GM23338 (cell line): Measurements from ENCODE around the gene JAG1. TPM values are rescaled to one million over a fixed set of nuclear protein-coding genes. Genes with fewer than 3 reads are reported as not detected.

Experiments
- ATAC-seq: fragments of 200-7000 bp; cut with Tn5 transposase; 3 replicates; pipeline ENCODE4 v1.9.1; 2020
- DNase-seq: peaks from one replicate; pipeline ENCODE4 v3.0.0-alpha.2; 2015; ENCODE audit warnings: low spot score
- H2AFZ ChIP-seq: fragments of 200-600 bp; sonication (generic); 2 replicates; pipeline ENCODE4 v1.8.0; 2016; ENCODE audit warnings: antibody characterized with exemption, mild to moderate bottlenecking, moderate library complexity
- H3F3A ChIP-seq: fragments of 200-600 bp; sonication (generic); replicated peaks from 2 replicates; pipeline ENCODE4 v1.8.0; 2017; ENCODE audit warnings: antibody characterized with exemption, mixed run types, low read depth
- H3K27ac ChIP-seq: fragments of 200-600 bp; sonication (generic); 2 replicates; pipeline ENCODE4 v1.6.1; 2016; ENCODE audit warnings: low read depth
- H3K27me3 ChIP-seq: fragments of 200-600 bp; sonication (generic); 2 replicates; pipeline ENCODE4 v1.8.0; 2016; ENCODE audit warnings: mild to moderate bottlenecking, mixed run types, moderate library complexity; ENCODE audit not compliant: insufficient read depth
- H3K36me3 ChIP-seq: fragments of 200-600 bp; sonication (generic); 2 replicates; pipeline ENCODE4 v1.8.0; 2016; ENCODE audit warnings: mild to moderate bottlenecking; ENCODE audit not compliant: insufficient read depth
- H3K4me1 ChIP-seq: fragments of 200-600 bp; sonication (generic); 2 replicates; pipeline ENCODE4 v1.8.0; 2016; ENCODE audit warnings: mild to moderate bottlenecking, moderate library complexity; ENCODE audit not compliant: insufficient read depth
- H3K4me2 ChIP-seq: fragments of 200-600 bp; sonication (generic); 2 replicates; pipeline ENCODE4 v1.7.1; 2017; ENCODE audit warnings: mixed run types
- H3K4me3 ChIP-seq: fragments of 200-600 bp; sonication (generic); 2 replicates; pipeline ENCODE4 v1.6.1; 2016; ENCODE audit warnings: mixed run types
- H3K79me2 ChIP-seq: fragments of 200-600 bp; sonication (generic); replicated peaks from 2 replicates; pipeline ENCODE4 v1.8.0; 2017; ENCODE audit warnings: mild to moderate bottlenecking; ENCODE audit not compliant: insufficient read depth
- H3K9me2 ChIP-seq: fragments of 200-600 bp; sonication (generic); 2 replicates; pipeline ENCODE4 v1.8.0; 2017; ENCODE audit not compliant: insufficient read depth
- H4K20me1 ChIP-seq: fragments of 200-600 bp; sonication (generic); replicated peaks from 2 replicates; pipeline ENCODE4 v1.8.0; 2017; ENCODE audit warnings: mild to moderate bottlenecking; ENCODE audit not compliant: insufficient read depth
- H3K27ac Mint-ChIP-seq: 2 replicates; pipeline ENCODE4 v1.8.0; 2020; ENCODE audit warnings: inconsistent platforms, mild to moderate bottlenecking, moderate library complexity, mixed read lengths
- H3K27me3 Mint-ChIP-seq: 3 replicates; pipeline ENCODE4 v1.8.0; 2022; ENCODE audit warnings: low read depth, mild to moderate bottlenecking, moderate library complexity, mixed read lengths, inconsistent platforms; ENCODE audit not compliant: insufficient read depth, poor library complexity
- H3K36me3 Mint-ChIP-seq: 3 replicates; pipeline ENCODE4 v1.8.0; 2021; ENCODE audit warnings: low read depth, mild to moderate bottlenecking, inconsistent platforms, moderate library complexity, mixed read lengths
- H3K4me1 Mint-ChIP-seq: 3 replicates; pipeline ENCODE4 v1.8.0; 2020; ENCODE audit warnings: mild to moderate bottlenecking, inconsistent platforms, mixed read lengths
- H3K4me3 Mint-ChIP-seq: 3 replicates; pipeline ENCODE4 v1.8.0; 2021; ENCODE audit warnings: moderate library complexity, mild to moderate bottlenecking, inconsistent platforms, mixed read lengths
- H3K9me3 Mint-ChIP-seq: 3 replicates; pipeline ENCODE4 v1.8.0; 2020; ENCODE audit warnings: moderate library complexity, mild to moderate bottlenecking, inconsistent platforms, mixed read lengths
- CREB1 ChIP-seq: fragments of 250-450 bp; sonication (Bioruptor Pico); IDR thresholded peaks from 2 replicates; pipeline ENCODE4 v1.5.0; 2020; ENCODE audit warnings: low read depth, mild to moderate bottlenecking, moderate library complexity
- CTCF ChIP-seq, 2 experiments: fragments of 200-600 bp in 1 of 2; sonication (generic) in 1 of 2; conservative IDR thresholded peaks; 2 replicates each; pipeline versions ENCODE4 v1.5.1 to v1.6.1; 2016 to 2017; ENCODE audit warnings: antibody characterized with exemption in 2 of 2, low read depth in 2 of 2, mild to moderate bottlenecking in 2 of 2, moderate library complexity in 1 of 2
- EZH2phosphoT487 ChIP-seq: fragments of 200-600 bp; sonication (generic); IDR thresholded peaks from one replicate; pipeline ENCODE4 v1.8.1; 2018; ENCODE audit warnings: antibody characterized with exemption; ENCODE audit not compliant: unreplicated experiment
- JUNB ChIP-seq: IDR thresholded peaks from one replicate; pipeline ENCODE4 v1.6.1; 2016; ENCODE audit warnings: antibody characterized with exemption; ENCODE audit not compliant: unreplicated experiment
- NANOG ChIP-seq: IDR thresholded peaks from 2 replicates; pipeline ENCODE4 v1.6.1; 2016; ENCODE audit warnings: antibody characterized with exemption, borderline replicate concordance
- STAT1 ChIP-seq: IDR thresholded peaks from one replicate; pipeline ENCODE4 v1.6.1; 2016; ENCODE audit warnings: antibody characterized with exemption; ENCODE audit not compliant: unreplicated experiment
- ZNF331 ChIP-seq: fragments of 250-450 bp; sonication (Bioruptor Pico); IDR thresholded peaks from 2 replicates; pipeline ENCODE4 v1.5.0; 2020; ENCODE audit warnings: low read depth, mild to moderate bottlenecking, moderate library complexity
- polyA plus RNA-seq: library from polyadenylated mRNA; unstranded; fragments of >200 nt; fragmentation: Nextera tagmentation; extraction: Ambion mirVana; gene quantifications from 2 replicates; pipeline ENCODE4 v1.2.1, GENCODE V29; 2016
- total RNA-seq: library from RNA; depleted of rRNA; stranded (reverse); fragments of >200 nt; shearing (Covaris generic); gene quantifications from 2 replicates; pipeline ENCODE4 v1.2.3, GENCODE V29; 2014
- TF ChIP-seq, protein P1 (sequence below): IDR thresholded peaks from one replicate; pipeline ENCODE4 v1.6.1; 2018; ENCODE audit warnings: antibody characterized with exemption; ENCODE audit not compliant: unreplicated experiment

JAG1 gene
- total and polyA plus RNA-seq, 2 experiments from 2014 or later: 9.7 to 46.5 TPM

DNA sequence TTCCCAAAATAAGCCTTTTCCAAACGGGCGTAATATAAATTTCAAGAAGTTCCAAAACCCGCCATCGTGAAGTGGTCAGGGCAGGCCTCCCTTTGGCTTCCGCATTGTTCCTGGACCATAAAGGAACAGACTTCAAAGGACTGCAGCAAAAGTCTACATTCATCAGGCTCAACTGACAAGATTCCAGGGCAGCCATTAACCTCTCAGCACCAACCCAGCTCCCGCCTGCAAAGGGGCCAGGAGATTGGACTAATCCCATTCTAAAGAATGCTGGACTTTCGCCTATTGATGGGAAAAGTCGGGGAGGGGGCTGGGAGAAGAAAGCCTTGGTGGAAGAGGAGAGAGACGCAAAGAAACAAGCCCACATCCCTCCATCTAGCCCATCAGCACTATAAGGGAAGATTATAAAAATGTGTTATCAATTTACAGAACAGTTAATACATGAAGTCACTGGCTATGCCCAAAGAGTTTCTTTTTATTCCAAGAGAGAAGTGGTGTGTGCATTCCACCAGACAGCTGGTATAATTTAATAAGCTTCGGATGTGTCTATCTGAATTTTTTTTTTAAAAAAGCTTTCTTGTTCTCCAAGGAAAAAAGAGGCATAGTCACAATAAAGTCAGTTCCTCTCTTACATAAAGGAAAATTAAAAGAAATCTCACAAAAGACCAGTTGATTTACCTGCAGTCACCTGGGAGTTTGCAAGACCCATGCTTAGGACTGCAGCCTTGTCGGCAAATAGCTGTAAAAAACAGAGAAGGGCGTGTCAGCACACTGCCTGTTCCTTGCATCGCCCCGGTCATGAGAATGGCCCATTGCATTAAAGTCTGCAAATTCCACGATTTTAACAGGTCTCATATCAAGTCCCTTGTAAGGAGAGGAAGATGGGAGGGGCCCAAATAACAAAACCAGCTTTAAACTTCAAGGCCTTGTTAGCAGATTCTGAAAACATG, 17.8 kb downstream of the JAG1 start (continued):
- TF ChIP-seq, protein P1, sequence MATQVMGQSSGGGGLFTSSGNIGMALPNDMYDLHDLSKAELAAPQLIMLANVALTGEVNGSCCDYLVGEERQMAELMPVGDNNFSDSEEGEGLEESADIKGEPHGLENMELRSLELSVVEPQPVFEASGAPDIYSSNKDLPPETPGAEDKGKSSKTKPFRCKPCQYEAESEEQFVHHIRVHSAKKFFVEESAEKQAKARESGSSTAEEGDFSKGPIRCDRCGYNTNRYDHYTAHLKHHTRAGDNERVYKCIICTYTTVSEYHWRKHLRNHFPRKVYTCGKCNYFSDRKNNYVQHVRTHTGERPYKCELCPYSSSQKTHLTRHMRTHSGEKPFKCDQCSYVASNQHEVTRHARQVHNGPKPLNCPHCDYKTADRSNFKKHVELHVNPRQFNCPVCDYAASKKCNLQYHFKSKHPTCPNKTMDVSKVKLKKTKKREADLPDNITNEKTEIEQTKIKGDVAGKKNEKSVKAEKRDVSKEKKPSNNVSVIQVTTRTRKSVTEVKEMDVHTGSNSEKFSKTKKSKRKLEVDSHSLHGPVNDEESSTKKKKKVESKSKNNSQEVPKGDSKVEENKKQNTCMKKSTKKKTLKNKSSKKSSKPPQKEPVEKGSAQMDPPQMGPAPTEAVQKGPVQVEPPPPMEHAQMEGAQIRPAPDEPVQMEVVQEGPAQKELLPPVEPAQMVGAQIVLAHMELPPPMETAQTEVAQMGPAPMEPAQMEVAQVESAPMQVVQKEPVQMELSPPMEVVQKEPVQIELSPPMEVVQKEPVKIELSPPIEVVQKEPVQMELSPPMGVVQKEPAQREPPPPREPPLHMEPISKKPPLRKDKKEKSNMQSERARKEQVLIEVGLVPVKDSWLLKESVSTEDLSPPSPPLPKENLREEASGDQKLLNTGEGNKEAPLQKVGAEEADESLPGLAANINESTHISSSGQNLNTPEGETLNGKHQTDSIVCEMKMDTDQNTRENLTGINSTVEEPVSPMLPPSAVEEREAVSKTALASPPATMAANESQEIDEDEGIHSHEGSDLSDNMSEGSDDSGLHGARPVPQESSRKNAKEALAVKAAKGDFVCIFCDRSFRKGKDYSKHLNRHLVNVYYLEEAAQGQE: no peak
- no peak for TF ChIP-seq CTCF (conservative IDR thresholded peaks at IDR 0.05; ENCODE audit: low read depth in 2 of 2)
- TF ChIP-seq EZH2phosphoT487: no peak
- no peak for TF ChIP-seq JUNB
- no peak for TF ChIP-seq STAT1
- no peak for TF ChIP-seq NANOG
- no peak for TF ChIP-seq ZNF331 (CRISPR knock-in tag)
- no peak for TF ChIP-seq CREB1 (CRISPR knock-in tag)

DNA sequence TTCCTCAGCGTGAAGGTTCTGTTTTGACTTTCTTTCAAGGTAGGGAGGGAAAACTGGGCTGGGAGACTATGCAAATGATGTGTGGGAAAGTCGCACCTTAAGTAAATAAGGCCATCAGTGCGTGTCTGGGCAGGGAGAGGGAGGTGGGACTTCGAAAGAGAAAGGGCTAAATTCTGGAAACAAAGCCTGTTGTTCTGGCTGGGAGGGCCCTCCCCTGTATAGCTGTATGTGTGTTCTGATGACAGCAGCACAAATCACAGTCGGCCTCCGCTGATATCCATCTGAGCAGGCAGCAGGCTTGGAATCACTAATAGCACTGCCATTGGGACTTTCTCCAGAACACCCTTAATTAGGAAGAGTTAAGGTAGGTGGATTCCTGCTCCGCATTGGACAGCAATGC, 19.2 kb downstream of the JAG1 start:
- Histone ChIP-seq H3K4me1 (peaks cover 72% of the 10 kb centered on the region), H3K27me3 (no peaks in the 10 kb centered on the region), H3F3A (no peaks in the 10 kb centered on the region), H3K27ac (peak overlapping the region; percentile 76), H3K4me3 (no peak overlapping the region), H2AFZ (no peak overlapping the region), H3K36me3 (peaks cover 18% of the 10 kb centered on the region), H3K4me2 (peak overlapping the region; percentile 44; the same call in 1 of the 2 replicates), H3K9me2 (no peaks in the 10 kb centered on the region), H4K20me1 (peaks cover 23% of the 10 kb centered on the region), H3K79me2 (peaks cover 67% of the 10 kb centered on the region)
- Mint-ChIP-seq H3K4me1 (peaks cover 78% of the 10 kb centered on the region), H3K9me3 (no peaks in the 10 kb centered on the region), H3K27me3 (peaks cover 2% of the 10 kb centered on the region), H3K27ac (peak overlapping the region; percentile 8), H3K4me3 (peak overlapping the region; percentile 2; the same call in 1 of the 3 replicates), H3K36me3 (peaks cover 88% of the 10 kb centered on the region)
- peak; percentile 72 for ATAC-seq
- DNase-seq: peak; percentile 85
- no peak for TF ChIP-seq STAT1
- 0 out of 2 replicates have a peak, but pooled peaks have one; percentile 12 for TF ChIP-seq NANOG
